ENCODE measurements around the gene RAD9A.

Gene RAD9A

DNA sequence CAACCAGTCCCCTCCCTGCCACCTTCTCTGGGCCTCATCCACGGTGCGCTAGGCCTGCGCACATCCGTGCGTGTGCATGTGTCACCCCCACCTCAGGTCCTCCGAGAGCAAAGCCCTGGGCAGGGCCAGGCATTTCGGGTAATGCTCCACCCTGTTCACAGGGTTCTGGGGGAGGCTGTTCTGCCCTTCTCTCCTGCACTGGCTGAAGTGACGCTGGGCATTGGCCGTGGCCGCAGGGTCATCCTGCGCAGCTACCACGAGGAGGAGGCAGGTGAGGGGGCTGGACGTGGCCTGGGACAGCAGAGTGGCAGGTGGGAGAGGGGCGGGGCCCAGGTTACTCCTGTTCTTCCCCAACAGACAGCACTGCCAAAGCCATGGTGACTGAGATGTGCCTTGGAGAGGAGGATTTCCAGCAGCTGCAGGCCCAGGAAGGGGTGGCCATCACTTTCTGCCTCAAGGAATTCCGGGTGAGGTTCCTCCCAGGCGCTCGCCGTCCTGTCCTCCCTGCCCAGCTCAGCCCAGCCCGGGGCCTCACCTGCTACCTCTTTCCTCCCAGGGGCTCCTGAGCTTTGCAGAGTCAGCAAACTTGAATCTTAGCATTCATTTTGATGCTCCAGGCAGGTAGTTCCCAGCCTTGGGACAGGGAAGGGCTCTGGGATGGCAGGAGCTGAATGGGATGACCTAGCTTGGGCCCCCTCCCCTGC lies 3.9 kb downstream of the RAD9A start:
- Histone ChIP-seq H3K4me2 (ENCODE audit: low read length) (no peak overlapping the region), H3K4me3 (ENCODE audit: low read length) (no peak overlapping the region), H3K4me1 (ENCODE audit: low read length) (peaks cover 15% of the 10 kb centered on the region), H4K20me1 (ENCODE audit: insufficient read depth, low read length) (peaks cover 9% of the 10 kb centered on the region; the same call in 1 of the 2 replicates), H3K9me3 (ENCODE audit: insufficient read depth, low read length) (no peaks in the 10 kb centered on the region), H3K9ac (ENCODE audit: low read length) (no peak overlapping the region), H3K27me3 (ENCODE audit: low read depth, low read length) (no peaks in the 10 kb centered on the region), H2AFZ (ENCODE audit: low read depth, low read length) (no peak overlapping the region), H3K36me3 (replicated peaks; ENCODE audit: low read depth, low read length) (peaks cover 51% of the 10 kb centered on the region), H3K79me2 (ENCODE audit: low read length) (peaks cover 30% of the 10 kb centered on the region), H3K27ac (ENCODE audit: low read length) (no peak overlapping the region)
- TF ChIP-seq EZH2phosphoT487 (IDR thresholded peaks at IDR 0.05; ENCODE audit: low read depth), result no peak
- TF ChIP-seq, protein P1, sequence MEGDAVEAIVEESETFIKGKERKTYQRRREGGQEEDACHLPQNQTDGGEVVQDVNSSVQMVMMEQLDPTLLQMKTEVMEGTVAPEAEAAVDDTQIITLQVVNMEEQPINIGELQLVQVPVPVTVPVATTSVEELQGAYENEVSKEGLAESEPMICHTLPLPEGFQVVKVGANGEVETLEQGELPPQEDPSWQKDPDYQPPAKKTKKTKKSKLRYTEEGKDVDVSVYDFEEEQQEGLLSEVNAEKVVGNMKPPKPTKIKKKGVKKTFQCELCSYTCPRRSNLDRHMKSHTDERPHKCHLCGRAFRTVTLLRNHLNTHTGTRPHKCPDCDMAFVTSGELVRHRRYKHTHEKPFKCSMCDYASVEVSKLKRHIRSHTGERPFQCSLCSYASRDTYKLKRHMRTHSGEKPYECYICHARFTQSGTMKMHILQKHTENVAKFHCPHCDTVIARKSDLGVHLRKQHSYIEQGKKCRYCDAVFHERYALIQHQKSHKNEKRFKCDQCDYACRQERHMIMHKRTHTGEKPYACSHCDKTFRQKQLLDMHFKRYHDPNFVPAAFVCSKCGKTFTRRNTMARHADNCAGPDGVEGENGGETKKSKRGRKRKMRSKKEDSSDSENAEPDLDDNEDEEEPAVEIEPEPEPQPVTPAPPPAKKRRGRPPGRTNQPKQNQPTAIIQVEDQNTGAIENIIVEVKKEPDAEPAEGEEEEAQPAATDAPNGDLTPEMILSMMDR (IDR thresholded peaks at IDR 0.05; ENCODE audit: low read depth, low read length), result no peak

DNA sequence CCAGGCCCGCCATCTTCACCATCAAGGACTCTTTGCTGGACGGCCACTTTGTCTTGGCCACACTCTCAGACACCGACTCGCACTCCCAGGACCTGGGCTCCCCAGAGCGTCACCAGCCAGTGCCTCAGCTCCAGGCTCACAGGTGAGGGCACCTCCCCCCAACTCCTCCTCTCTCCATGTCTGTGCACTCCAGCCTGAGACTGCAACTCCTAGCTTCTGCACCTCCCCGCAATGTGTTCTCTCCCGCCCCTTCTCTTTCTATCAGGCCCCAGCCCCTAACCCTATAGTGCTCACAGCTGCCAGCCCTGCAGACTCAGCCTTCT lies 4.4 kb downstream of the RAD9A start:
- no peak overlapping the region for H3K4me2 ChIP-seq (ENCODE audit: low read length)
- H3K4me1 ChIP-seq (ENCODE audit: low read length), result peaks cover 13% of the 10 kb centered on the region
- peaks cover 11% of the 10 kb centered on the region; the same call in 1 of the 2 replicates for H4K20me1 ChIP-seq (ENCODE audit: insufficient read depth, low read length)
- H3K79me2 ChIP-seq (ENCODE audit: low read length), result peaks cover 30% of the 10 kb centered on the region
- no peaks in the 10 kb centered on the region for H3K27me3 ChIP-seq (ENCODE audit: low read depth, low read length)
- TF ChIP-seq, protein P1 (IDR thresholded peaks at IDR 0.05; ENCODE audit: low read depth, low read length), result no peak
- TF ChIP-seq EZH2phosphoT487 (IDR thresholded peaks at IDR 0.05; ENCODE audit: low read depth), result no peak
- H3K9ac ChIP-seq (ENCODE audit: low read length), result no peak overlapping the region
- H3K4me3 ChIP-seq (ENCODE audit: low read length), result no peak overlapping the region
- H3K9me3 ChIP-seq (ENCODE audit: insufficient read depth, low read length), result no peaks in the 10 kb centered on the region
- no peak overlapping the region for H3K27ac ChIP-seq (ENCODE audit: low read length)
- peaks cover 53% of the 10 kb centered on the region for H3K36me3 ChIP-seq (replicated peaks; ENCODE audit: low read depth, low read length)
- no peak overlapping the region for H2AFZ ChIP-seq (ENCODE audit: low read depth, low read length)

DNA sequence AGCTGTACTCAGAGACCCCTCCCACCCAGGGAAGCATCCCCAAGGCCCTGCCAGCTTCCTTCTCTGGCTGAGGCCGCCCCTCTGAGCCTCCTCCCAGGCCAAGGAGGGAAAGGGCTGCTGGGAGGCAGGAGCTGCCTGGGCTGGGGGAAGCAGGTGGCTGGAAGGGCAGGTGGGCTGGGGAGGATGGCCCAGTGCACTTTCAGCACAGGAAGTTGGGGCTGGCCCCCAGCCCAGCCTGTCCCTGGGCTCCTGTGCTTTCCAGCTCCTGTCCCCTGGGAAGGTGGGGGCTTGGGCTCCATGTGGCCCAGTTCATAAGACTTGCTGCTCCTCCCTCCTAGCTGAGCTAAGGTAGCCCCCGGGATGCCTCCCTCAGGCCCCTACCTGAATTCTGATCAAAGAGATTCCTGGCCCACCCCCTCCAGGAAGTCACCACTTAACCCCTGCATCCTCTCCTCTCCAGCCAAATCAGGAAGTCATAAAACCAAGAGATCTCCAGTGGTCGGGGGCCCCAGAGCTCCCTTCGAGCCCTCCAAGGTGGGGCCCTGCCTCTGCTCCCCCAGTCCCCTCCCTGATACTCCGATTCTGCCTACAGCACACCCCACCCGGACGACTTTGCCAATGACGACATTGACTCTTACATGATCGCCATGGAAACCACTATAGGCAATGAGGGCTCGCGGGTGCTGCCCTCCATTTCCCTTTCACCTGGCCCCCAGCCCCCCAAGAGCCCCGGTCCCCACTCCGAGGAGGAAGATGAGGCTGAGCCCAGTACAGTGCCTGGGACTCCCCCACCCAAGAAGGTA lies 5.0 kb downstream of the RAD9A start:
- Histone ChIP-seq H3K9ac (ENCODE audit: low read length) (no peak overlapping the region), H3K36me3 (replicated peaks; ENCODE audit: low read depth, low read length) (peaks cover 53% of the 10 kb centered on the region), H4K20me1 (ENCODE audit: insufficient read depth, low read length) (peaks cover 11% of the 10 kb centered on the region; the same call in 1 of the 2 replicates), H3K4me3 (ENCODE audit: low read length) (no peak overlapping the region), H3K27me3 (ENCODE audit: low read depth, low read length) (no peaks in the 10 kb centered on the region), H2AFZ (ENCODE audit: low read depth, low read length) (no peak overlapping the region), H3K4me1 (ENCODE audit: low read length) (peaks cover 13% of the 10 kb centered on the region), H3K27ac (ENCODE audit: low read length) (no peak overlapping the region), H3K4me2 (ENCODE audit: low read length) (no peak overlapping the region), H3K79me2 (ENCODE audit: low read length) (peaks cover 29% of the 10 kb centered on the region), H3K9me3 (ENCODE audit: insufficient read depth, low read length) (no peaks in the 10 kb centered on the region)
- TF ChIP-seq, protein P1 (IDR thresholded peaks at IDR 0.05; ENCODE audit: low read depth, low read length), result no peak
- TF ChIP-seq EZH2phosphoT487 (IDR thresholded peaks at IDR 0.05; ENCODE audit: low read depth), result no peak

DNA sequence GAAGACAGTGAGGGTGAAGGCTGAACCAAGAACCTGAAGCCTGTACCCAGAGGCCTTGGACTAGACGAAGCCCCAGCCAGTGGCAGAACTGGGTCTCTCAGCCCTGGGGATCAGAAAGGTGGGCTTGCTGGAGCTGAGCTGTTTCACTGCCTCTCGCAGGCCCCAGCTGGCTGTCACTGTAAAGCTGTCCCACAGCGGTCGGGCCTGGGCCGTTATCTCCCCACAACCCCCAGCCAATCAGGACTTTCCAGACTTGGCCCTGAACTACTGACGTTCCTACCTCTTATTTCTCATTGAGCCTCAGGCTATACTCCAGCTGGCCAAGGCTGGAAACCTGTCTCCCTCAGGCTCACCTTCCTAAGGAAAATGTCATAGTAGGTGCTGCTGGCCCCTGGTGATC lies 5.8 kb downstream of the RAD9A start:
- peaks cover 53% of the 10 kb centered on the region for H3K36me3 ChIP-seq (replicated peaks; ENCODE audit: low read depth, low read length)
- peaks cover 17% of the 10 kb centered on the region for H3K4me1 ChIP-seq (ENCODE audit: low read length)
- no peaks in the 10 kb centered on the region for H3K27me3 ChIP-seq (ENCODE audit: low read depth, low read length)
- H4K20me1 ChIP-seq (ENCODE audit: insufficient read depth, low read length), result peaks cover 11% of the 10 kb centered on the region; the same call in 1 of the 2 replicates
- no peak overlapping the region for H3K4me3 ChIP-seq (ENCODE audit: low read length)
- peaks cover 23% of the 10 kb centered on the region for H3K79me2 ChIP-seq (ENCODE audit: low read length)
- H3K9me3 ChIP-seq (ENCODE audit: insufficient read depth, low read length), result no peaks in the 10 kb centered on the region
- H2AFZ ChIP-seq (ENCODE audit: low read depth, low read length), result no peak overlapping the region
- H3K4me2 ChIP-seq (ENCODE audit: low read length), result no peak overlapping the region
- TF ChIP-seq EZH2phosphoT487 (IDR thresholded peaks at IDR 0.05; ENCODE audit: low read depth), result no peak
- TF ChIP-seq, protein P1 (IDR thresholded peaks at IDR 0.05; ENCODE audit: low read depth, low read length), result no peak
- no peak overlapping the region for H3K27ac ChIP-seq (ENCODE audit: low read length)
- no peak overlapping the region for H3K9ac ChIP-seq (ENCODE audit: low read length)
